GM12864 (cell line): ENCODE results near the gene XIRP1.

Source experiments
- DNase-seq: peaks from one replicate; pipeline ENCODE4 v3.0.0-alpha.2; 2011; ENCODE audit warnings: low read depth
- H3K4me3 ChIP-seq: 2 replicates; pipeline ENCODE4 v1.5.1; 2011; ENCODE audit warnings: mild to moderate bottlenecking, low read depth, low read length, control low read depth
- CTCF ChIP-seq: IDR thresholded peaks from 2 replicates; pipeline ENCODE4 v1.5.1; 2011; ENCODE audit warnings: low read depth, mild to moderate bottlenecking, moderate library complexity, low read length, control low read depth, inconsistent platforms; ENCODE audit errors: missing control alignments

XIRP1 gene

GRCh38 chr3:39137991-39138803 lies 54.2 kb downstream of the XIRP1 start:
- no peak overlapping the region for H3K4me3 ChIP-seq
- TF ChIP-seq CTCF: no peak
- no peak for DNase-seq

GRCh38 chr3:39137435-39137936 lies 54.9 kb downstream of the XIRP1 start:
- no peak for TF ChIP-seq CTCF
- no peak for DNase-seq
- no peak overlapping the region for H3K4me3 ChIP-seq

GRCh38 chr3:39136533-39137434 lies 55.6 kb downstream of the XIRP1 start:
- no peak overlapping the region for H3K4me3 ChIP-seq
- TF ChIP-seq CTCF: no peak
- DNase-seq: no peak

- no peak for DNase-seq
- no peak for TF ChIP-seq CTCF
- no peak overlapping the region for H3K4me3 ChIP-seq
Measured at GRCh38 chr3:39135170-39135805, 57.1 kb downstream of the XIRP1 start.

- no peak for DNase-seq
- H3K4me3 ChIP-seq: no peak overlapping the region
- TF ChIP-seq CTCF: no peak
Measured at GRCh38 chr3:39134305-39134704, 58.1 kb downstream of the XIRP1 start.

GRCh38 chr3:39133822-39134221 lies 58.6 kb downstream of the XIRP1 start:
- no peak overlapping the region for H3K4me3 ChIP-seq
- no peak for TF ChIP-seq CTCF
- no peak for DNase-seq
